Adrenal gland (tissue), 5 donors: ENCODE results near the gene CCDC192.

ENCODE experiments used
- CTCF ChIP-seq, 6 experiments: fragments of 450-650 bp in 4 of 6; fragments of 200-600 bp in 2 of 6; sonication (generic) in 1 of 6; IDR thresholded peaks; 1 replicate in 5 of 6; 2 replicates in 1 of 6; pipeline versions ENCODE4 v1.5.1 to v1.8.0; 2016 to 2021; ENCODE audit warnings: antibody characterized with exemption in 6 of 6, mild to moderate bottlenecking in 2 of 6, moderate library complexity in 1 of 6
- POLR2A ChIP-seq, 2 donors: fragments of 450-650 bp; IDR thresholded peaks; one replicate each; pipeline ENCODE4 v1.6.1; 2017; ENCODE audit warnings: antibody characterized with exemption in 2 of 2, mild to moderate bottlenecking in 2 of 2, moderate library complexity in 1 of 2
- donor health status: DM: no; HTN: no; CAD: no.

- TF ChIP-seq CTCF (IDR thresholded peaks at IDR 0.05) = no peak
- no peak for TF ChIP-seq POLR2A (IDR thresholded peaks at IDR 0.05)
These were observed 7.8 kb upstream of the CCDC192 start for GRCh38 chr5:127695346-127695745.
